ENCODE data around the gene TMEM150A.
A peak's percentile ranks its signal among the peaks of the same experiment; 100 is the strongest.
"Not testable (repeated sequence)": the region's sequence is repeated elsewhere in the genome, so short reads cannot be mapped to it uniquely, and the experiment has no call there.

Gene TMEM150A

DNA sequence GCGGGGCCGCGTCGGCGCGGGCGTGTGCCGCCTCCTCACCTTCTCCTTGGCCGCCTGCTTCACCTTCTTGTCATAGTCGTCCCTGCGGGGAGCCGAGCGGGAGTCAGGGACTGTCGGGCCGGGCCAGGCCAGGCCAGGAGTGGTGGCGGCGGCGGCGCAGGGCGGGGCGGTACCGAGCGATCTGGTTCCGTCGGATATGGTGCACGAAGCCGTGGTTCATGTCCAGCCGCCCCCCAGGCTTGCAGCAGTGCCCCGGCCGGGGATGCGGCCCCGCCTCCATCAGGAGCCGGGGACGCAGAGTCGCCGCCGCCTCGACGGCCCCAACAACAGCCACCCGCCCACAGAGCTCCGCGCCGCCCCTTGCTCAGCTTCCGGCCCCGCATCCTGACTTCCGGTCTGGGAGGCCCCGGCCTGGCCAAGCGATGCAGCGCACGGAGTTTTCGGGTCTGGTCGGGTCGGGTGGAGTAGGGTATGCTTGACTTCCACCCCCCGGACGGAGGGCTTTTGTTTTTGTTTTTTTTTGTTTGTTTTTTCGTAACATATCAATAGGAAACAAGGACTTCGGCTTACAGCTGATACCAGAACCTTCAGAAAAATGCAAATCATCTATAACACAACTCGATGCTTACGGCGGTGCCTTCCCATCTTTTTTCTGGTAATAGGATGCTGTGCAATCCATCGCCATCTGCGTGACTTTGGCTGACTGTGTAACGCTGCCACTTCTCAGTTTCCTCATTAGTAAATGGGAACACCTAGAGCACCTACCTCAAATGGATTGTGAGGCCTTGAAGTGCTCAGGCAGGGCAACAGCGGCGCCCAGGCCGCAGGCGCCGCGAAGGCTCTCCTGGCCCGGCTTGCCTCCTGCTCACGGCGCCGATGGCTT lies 9.4 kb upstream of the TMEM150A start, which contains the start of gene C2orf68:
TSS of gene C2orf68 (minus strand) at position 362 of the 883 bp plus-strand sequence. CDS start at position 280, 82 bp downstream.
- peak; percentile 82 for DNase-seq

DNA sequence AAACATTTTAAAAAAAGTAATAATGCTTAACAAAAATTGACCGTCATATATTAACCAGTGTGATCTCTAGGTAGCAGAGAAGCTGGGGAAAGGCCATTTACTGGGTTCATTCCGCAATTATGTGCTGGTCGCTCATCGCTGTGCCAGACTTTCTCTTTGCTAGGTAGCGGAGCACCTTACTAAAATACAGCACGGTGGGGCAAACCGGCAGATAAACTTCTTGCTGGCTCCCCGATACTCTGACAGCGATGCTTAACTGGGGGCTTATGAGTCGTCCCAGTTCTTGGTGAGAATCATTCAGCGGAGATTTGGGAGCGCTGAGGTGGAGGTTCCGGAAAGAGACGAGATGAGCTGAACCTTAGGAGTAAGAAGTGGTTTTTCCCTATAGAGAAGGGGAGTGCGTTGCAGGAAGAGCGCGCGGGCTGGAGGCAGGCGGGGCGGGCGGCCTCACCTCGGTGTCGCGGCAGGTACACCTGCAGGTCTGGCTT lies 8.8 kb upstream of the TMEM150A start:
- DNase-seq = no peak

DNA sequence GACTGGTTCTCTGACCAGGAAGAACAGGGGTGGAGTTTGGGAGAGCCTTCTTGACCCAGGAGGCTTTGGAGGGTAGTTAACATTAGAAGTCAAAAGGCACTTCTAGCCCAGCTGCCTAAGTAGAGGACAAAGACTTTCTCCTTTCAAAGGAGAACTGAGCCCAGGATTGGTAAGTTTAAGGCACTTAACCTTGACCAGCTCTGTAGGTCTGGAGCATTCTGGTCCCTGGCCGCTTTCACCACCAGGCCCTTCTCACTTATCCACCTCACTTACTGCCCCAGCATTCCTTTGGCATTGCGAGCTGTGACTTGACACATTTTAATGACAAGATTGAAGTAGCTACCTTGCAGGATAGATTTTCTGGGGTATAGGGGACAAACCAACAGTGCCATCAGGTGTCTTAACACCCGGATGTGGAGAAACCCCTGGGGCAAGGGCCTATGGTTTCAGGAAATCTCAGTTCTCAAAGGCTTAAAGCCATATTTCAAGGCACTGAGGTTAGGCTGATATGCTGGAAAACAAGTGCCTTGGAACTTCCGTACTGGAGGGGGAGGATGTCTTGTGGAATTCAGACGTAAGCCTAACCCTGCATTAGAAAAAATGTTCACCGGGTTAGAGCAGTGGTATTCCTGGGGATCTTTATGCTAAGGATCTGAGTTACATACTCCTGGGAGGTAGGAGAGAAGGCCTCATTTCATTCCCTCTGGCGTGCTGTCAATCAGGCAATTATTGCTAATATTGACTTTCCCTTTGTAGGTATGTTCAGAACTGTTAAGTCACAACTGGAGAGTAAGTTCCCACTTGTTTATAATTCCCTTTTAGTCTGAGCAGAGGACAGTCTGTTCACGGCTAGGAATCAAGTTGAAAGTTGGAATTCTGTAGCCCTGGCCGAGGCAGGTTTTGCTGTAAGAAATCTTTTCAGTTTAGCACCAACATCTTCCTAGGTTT lies 5.0 kb upstream of the TMEM150A start:
- DNase-seq = no peak

DNA sequence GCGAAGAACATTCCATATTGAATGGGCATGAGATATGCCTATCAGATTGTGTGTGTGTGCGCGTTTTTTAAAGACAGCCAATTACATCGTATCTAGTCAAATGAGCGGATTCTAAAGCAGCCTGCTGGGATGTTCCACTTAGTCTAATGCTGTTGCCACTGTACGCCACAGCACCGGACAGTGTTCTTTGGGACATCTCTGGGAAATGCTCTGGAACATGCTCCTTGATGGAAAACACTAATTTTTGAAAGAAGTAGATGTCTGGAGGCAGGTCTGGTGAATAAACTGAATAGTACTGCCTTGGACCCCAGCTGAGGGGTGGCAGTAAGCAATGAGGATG lies 3.6 kb upstream of the TMEM150A start:
- no peak for DNase-seq

DNA sequence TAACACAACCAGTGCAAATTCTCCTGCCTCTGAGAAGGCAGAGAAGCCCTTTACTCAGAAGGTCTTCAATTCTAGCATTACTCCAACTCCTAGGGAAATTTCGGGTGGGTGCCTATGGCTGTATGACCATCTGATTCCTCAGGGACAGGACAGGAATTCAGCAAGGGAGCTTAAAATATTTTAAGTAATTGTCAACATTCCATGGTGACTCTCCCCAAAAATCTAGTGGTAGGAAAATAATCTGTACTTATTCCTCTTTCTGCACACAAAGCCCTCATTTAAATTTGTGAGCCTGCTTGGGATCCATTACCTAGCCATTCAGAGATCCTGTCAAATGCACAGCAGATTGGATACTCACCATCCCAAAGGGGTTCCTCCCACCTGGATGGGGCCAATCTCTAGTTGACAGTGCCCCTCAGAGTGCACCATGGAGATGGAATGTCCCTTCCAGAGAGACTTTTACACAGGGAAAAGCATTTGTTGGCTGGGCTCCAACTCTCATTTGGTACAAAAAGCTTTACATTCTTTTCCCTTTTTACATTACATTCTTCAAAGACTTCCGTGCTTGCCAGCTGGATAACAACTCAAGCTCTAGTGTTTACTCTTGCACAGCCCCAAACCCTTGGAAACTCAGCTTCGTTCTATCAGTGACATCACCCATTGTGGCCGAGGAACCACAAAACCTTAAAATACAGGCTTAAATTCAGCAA lies 3.1 kb upstream of the TMEM150A start:
- DNase-seq = no peak

DNA sequence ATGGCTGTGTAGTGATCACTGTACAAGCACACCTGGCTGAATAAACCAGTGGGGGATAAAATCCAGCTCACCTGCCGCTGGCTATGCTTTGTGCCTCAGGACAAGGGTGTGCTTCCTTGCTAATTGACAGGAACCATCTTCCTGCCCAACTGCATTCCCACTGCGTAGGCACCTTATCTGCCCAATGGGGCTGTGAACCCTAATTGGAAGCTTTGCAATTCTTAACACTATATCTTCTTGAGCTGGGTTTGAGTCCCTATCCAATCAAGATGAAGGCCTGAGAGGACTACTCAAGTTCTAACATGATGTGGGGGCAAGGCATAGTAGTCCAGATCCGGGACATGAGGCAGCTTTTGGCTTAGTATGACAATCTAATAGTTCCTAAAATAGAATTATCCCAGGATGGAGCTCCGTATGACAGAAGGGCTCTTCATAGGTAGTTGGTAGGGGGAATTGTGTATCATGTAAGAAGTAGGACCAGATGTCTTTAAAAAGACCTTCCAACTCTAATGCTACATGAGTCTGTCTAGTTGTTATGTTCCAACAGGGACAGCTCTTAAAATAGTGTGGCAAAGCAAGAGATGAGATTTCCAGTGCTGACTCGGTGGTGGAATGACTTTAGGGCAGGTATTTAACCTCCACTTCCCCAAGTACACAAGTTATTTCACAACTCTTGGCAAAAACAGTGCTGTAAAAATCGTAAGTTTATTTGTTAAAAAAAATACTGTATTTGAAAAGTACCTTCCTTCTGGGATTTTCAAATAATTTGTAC lies 2.3 kb upstream of the TMEM150A start:
- no peak for DNase-seq

DNA sequence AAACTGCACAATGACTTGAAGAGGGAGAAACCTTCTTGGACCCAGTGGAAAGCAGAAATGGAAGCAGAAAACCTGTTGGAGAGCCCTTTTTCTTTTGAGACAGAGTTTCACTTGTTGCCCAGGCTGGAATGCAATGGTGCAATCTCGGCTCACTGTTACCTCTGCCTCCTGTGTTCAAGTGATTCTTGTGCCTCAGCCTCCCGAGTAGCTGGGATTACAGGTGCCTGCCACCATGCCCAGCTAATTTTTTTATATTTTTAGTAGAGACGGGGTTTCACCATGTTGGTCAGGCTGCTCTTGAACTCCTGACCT lies 1.6 kb upstream of the TMEM150A start:
- DNase-seq = not testable (repeated sequence)

DNA sequence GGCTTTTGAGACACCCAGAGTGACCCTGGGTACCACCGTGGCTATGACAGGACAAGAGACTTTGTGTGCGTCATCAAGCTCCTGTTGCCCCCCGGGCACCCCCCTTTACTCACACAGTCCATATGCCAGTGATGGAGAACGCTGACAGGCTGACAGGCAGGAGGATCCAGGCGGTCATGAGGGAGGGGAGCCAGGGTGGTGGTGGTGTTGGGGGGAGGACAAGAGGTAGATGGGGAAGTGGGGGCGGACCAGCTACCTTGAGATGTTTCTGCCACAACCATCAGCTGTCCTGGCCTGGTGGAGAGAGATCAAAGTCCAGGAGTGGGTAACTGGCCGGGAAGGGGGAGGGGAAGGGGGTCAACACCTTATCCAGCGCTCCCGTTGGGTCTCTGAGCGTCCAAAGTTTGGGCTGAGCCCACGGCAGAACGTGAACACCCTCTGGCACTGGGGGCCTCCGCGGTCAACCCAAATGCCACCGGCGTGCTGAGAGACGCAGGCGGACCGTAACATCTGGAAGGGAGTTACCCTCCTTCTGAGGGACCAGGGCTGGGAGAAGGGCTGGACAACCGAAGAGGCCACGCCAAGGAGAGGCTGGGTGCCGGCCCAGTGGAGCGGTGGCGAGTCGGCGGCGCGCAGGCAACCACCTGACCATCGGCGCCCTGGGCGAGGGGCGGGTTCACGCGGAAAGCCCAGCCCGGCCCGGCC lies 575 bp downstream of the TMEM150A start:
- DNase-seq = no peak

DNA sequence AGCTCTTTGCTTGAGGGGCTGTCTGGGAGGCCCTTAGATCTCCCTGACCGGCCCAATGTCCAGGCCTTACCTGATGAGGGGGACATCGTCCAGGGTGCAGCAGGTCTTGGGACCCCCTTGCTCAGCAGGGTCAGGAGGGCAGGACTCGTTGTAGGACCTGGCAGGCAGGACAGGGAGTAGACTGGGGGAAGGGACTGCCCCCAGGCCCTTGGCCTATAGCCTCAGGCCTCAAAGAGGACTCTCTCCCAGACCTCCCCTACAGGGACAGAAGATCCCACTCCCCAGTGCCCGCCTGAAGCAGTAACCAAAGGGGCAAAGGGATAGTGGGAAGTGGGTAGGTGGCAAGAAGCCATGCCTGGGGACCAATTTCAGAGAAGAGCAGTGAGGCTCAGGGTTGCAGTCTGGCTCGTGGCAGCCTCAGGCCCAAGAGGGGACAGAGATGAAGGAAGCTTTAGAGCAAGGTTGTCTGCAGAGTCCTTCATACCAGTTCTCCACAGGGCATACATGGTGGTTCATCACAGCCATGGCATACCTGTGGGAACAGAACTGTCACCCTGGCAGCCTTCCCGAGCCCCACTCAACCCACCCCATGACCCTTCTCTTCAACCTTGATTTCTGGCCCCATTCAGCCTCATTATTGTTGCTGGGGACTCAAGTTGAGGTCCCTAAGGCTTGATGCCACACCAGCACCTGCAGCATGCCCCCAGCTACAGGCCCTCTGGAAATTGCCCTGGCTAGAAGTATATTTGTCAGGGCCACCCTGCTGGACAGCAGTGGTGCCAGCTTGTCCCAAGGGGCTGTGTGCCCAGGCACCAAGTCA lies 1.3 kb downstream of the TMEM150A start:
- DNase-seq = no peak

DNA sequence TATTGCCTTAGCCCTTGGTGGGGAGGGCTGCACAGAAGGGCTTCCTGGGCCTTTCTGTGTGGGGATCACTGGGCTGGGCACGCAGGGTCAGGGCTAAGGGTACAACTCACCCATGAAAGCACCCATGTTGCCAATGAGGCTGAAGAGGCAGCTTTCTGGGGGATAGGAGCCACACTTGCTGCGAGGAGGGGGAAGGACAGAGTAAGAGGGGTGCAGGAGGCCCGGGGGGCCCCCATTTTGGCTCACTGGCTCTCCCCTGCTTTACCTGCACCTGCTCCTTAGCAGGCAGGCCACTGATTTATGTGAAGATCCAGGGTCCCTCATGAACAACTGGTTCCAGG lies 2.3 kb downstream of the TMEM150A start:
- no peak for DNase-seq

DNA sequence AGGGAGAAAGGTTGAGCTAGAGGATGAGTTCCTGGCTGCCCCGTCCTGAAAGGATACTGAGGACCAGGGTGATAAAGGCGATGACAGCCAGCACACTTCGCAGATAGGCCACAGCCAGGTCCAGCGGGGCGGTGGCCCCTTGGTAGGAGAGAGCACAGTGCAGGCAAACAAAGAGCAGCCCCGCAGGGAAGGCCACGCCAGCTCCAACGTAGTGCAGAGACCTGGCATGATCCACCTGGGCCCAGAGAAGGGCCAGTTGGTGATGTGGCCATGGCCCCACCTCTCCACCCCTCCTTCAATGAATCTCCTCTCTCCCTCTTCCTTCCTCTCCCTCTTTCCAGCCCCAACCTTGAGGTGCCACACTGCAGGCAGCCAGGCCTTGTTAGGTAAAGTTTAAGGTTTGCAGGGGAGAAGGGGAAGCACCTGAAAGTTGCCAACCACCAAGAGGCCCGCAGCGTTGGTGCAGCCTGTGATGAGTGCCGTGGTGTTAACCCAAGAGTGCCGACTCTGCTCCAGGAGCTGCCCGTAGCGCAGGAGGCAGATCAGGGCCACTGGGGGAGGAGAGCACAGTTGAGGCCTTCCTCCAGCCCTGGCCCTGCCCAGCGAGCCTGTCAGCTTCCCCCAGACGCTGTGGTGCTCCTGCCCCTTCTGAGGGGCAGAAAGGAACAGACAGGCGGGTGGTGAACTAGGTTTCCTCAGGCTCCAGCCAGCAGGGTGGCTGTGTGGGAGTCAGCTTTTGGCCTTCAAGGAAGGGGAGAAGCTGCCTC lies 2.8 kb downstream of the TMEM150A start:
- no peak for DNase-seq

DNA sequence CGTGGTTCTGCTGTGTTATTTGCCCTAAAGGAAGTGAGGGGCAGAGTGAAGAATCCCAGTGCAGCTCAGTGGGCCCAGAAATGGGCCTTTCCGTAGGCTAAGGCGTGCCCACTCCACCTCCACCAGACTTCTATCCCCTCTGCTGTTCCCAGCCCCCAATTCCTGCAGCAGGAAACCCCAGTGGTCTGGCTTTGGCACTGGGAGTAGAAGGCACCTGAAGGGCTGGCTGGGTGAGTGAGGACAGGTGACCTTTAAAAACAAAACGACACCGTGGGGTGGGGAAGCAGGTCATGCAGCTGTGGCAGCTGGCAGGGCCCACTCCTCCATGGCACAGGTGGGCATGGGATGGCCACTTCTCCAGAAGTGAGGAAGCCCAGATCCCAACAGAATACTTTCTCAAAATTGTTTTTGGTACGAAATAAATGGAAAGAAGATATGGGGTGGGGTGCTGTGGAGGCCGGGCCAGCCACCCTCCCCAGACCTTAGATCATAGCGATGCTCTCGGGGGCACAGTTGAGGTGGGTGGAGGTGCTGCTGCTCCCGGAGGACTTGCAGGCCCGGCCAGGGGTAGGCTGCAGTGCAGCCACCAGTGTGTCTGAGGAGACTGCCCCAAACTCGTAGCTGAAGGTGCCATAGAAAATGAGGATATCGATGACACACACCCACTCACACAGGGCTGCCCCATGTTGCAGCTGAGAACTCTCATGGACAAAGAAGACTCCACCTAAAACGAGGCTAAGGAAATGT lies 3.7 kb downstream of the TMEM150A start:
- no peak for DNase-seq

DNA sequence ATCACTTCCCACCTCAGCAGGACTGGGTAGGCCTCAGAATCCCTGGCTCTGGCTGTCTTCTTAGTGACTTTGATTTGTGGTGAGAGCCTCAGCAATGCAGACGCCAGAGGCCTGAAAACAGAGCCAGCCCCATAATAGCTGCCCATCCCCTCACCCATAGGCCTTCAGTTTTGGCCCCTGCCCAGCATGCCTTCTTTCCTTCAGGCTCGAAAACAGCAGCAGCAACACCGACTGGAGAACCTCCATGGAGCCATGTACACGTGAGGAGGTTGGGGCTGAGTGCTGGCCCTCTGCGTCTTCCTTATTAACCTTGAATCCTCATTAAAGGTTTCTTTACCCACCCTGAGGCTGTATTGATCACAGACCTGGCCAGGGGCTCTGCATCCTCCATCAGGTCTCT lies 5.3 kb downstream of the TMEM150A start:
- DNase-seq = no peak

DNA sequence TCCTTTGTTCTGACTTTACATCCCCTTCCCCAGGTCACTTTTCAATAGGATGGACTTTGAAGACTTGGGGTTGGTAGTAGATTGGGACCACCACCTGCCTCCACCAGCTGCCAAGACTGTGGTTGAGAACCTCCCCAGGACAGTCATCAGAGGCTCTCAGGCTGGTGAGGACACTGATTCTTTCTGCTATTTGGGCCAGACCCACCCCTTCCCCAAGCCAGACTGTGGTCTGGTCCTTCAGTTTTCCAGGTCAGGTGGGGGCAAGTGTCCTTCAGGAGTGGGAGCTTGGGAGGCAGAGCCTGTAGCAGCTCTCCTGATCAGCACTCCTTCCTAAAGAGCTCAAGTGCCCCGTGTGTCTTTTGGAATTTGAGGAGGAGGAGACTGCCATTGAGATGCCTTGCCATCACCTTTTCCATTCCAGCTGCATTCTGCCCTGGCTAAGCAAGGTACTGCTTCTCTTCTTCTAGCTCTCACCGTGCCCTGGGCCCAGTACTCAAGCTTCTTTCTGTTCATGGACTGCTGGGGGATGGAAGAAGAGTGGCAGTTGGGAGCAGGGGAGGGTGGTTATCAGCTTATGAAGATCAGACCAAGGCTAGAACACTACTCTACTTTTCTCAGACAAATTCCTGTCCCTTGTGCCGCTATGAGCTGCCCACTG lies 5.9 kb downstream of the TMEM150A start:
- DNase-seq = no peak

DNA sequence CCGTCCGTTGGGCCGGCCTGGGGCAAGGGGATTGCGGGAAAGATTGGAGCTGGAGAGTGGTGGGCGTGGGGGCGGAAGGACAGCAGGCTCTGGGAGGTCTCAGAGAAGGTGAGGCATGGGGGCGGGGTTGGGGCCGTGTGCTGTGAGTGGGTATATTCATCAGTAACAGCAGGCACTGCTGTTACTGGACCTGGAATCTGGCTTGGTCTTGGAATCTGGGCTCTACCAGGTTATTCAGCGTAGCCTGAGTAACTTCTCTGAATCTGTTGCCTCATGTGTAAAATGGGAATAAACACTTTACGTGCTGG lies 6.5 kb downstream of the TMEM150A start:
- no peak for DNase-seq

DNA sequence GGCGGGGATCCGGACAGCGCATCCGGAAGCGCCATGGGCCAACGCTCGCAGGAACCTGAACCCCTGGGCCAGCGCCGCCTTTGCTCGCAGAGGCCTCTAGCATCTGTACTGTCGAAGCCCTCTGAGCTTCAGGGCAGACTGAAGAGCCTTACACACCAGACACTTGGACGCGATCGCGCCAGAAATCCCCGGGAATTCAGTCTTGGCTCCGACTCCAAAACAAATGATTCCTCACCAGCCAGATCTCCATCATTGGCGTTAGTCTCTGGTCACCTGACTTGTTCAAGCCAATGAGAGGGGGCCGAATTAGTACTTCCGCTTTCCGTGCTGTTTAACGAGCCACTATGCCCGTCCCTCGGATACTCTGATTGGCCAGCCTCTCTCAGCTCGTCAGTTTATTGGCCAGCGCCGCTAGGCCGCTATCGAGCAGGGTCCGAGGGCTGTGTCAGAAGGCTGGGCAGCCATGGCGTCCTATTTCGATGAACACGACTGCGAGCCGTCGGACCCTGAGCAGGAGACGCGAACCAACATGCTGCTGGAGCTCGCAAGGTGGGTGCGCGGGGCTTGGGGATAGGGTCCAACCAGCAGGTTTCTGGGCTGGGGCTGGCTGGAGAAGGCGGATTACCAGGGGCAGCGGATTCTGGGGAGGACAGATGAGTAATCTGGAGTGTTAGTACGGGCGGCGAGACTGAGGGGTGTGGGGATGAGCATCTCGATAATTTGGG lies 7.0 kb downstream of the TMEM150A start, which contains the start of gene RNF181:
TSS of gene RNF181 (plus strand) at position 445 of the 725 bp plus-strand sequence. CDS start at position 464, 19 bp downstream.
- peak; percentile 81 for DNase-seq

DNA sequence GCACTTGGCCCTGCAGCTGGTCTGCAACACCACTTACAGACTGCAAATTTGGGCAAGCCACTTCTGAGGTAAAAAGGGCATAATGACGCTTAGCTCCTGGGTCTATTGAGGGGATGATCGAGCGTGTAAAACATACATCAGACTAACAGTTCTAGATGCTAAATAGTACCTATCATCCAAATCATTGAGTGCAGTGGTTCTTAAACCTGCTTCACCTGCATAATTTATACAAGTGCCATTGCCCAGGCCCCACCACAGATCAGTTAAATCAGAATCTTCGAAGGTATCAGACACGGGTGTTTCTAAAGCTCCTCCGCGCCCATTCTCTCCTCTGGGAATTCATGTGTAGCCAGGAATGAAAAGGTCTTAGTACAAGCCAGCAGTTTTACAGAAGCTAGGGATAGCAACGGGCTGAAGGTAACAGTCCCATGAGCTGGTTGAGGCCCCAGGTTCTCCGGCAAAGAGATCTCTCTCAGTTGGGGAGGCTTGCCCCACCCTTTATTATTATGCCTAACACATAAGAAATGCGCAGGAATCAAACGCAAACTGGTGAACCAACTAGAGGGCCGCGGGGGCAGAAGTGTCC lies 7.7 kb downstream of the TMEM150A start:
- DNase-seq = no peak

DNA sequence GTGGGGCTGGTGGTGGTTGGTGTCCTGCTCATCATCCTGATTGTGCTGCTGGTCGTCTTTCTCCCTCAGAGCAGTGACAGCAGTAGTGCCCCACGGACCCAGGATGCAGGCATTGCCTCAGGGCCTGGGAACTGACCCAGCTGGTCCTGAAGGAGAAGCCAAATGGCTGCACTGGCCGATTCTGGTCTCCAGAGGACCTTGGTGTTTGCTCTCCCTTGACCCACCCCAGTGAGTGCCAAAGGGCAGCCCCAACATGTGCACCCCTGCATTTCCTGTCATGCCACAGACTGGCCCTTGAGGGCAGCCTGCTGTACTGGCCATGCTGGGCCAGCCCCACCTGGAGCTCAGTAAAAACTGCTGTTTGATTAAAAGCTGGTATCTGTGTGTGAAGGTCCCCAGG lies 9.5 kb downstream of the TMEM150A start:
- no peak for DNase-seq
